H1 (cell line): ENCODE measurements around the gene CMTM2. TPM values are rescaled to one million over a fixed set of nuclear protein-coding genes. Genes with fewer than 3 reads are reported as not detected.

Source experiments
- CTCF ChIA-PET: fragments of 300-600 bp; sonication (Branson Sonifier 250); formaldehyde crosslinking; loops from one replicate; lab custom pipeline; 2021; ENCODE audit not compliant: partially characterized antibody; lab: Charles Lee
- POLR2A ChIA-PET: fragments of 300-600 bp; sonication (Branson Sonifier 250); formaldehyde crosslinking; loops from one replicate; lab custom pipeline; 2021; ENCODE audit warnings: inconsistent platforms; ENCODE audit not compliant: partially characterized antibody; lab: Charles Lee
- DNase-seq, 2 experiments: peaks; one replicate each; pipeline versions ENCODE4 v3.0.0 to v3.0.0-alpha.2; 2010 to 2022; ENCODE audit warnings: low spot score in 2 of 2, low read depth in 1 of 2, mixed read lengths in 1 of 2
- FAIRE-seq: peaks from 2 replicates; lab custom pipeline; 2011; peaks lifted over from hg19 to GRCh38; lab: Jason Lieb, UNC
- H2AFZ ChIP-seq: 2 replicates; pipeline ENCODE4 v1.8.1; 2012; ENCODE audit warnings: low read length, inconsistent platforms
- H2AK5ac ChIP-seq: 2 replicates; pipeline ENCODE4 v1.6.1; 2013; ENCODE audit warnings: low read depth, low read length
- H2BK120ac ChIP-seq: replicated peaks from 2 replicates; pipeline ENCODE3; 2013; ENCODE audit warnings: low read depth, low read length, inconsistent platforms
- H2BK12ac ChIP-seq: 2 replicates; pipeline ENCODE4 v1.6.1; 2013; ENCODE audit warnings: low read depth, low read length
- H2BK15ac ChIP-seq: 2 replicates; pipeline ENCODE4 v1.6.1; 2013; ENCODE audit warnings: low read length
- H2BK20ac ChIP-seq: 2 replicates; pipeline ENCODE4 v1.6.1; 2013; ENCODE audit warnings: low read length
- H2BK5ac ChIP-seq: 2 replicates; pipeline ENCODE4 v1.6.1; 2013; ENCODE audit warnings: low read depth, low read length
- H3K14ac ChIP-seq: 2 replicates; pipeline ENCODE4 v1.6.1; 2013; ENCODE audit warnings: inconsistent platforms; ENCODE audit not compliant: insufficient read length
- H3K18ac ChIP-seq: 2 replicates; pipeline ENCODE4 v1.6.1; 2013; ENCODE audit warnings: low read length; ENCODE audit errors: extremely low read depth
- H3K23ac ChIP-seq: 2 replicates; pipeline ENCODE4 v1.6.1; 2013; ENCODE audit warnings: inconsistent platforms; ENCODE audit not compliant: insufficient read length
- H3K23me2 ChIP-seq: 2 replicates; pipeline ENCODE4 v1.6.1; 2013; ENCODE audit warnings: low read depth, low read length
- H3K27ac ChIP-seq: 2 replicates; pipeline ENCODE4 v1.6.1; 2011; ENCODE audit warnings: low read depth, low read length, inconsistent platforms
- H3K27me3 ChIP-seq, 4 experiments: replicated peaks in 1 of 4; 1 replicate in 1 of 4; 2 replicates in 3 of 4; pipeline versions ENCODE4 v1.6.1 to v1.8.1; 2011 to 2013; ENCODE audit warnings: low read length in 3 of 4, mild to moderate bottlenecking in 3 of 4, inconsistent platforms in 2 of 4, mixed read lengths in 2 of 4, moderate library complexity in 1 of 4; ENCODE audit not compliant: control insufficient read depth in 3 of 4, insufficient read depth in 3 of 4; ENCODE audit errors: extremely low read depth in 1 of 4
- H3K36me3 ChIP-seq, 4 experiments: 2 replicates each; pipeline versions ENCODE4 v1.6.1 to v1.8.1; 2011 to 2013; ENCODE audit warnings: mild to moderate bottlenecking in 4 of 4, low read length in 3 of 4, moderate library complexity in 2 of 4, control low read depth in 1 of 4, inconsistent platforms in 1 of 4; ENCODE audit not compliant: insufficient read depth in 4 of 4, control insufficient read depth in 2 of 4
- H3K4ac ChIP-seq: replicated peaks from 2 replicates; pipeline ENCODE3; 2013; ENCODE audit warnings: low read length, low read depth, mixed read lengths, inconsistent platforms; ENCODE audit not compliant: insufficient read length
- H3K4me1 ChIP-seq, 4 experiments: replicated peaks in 1 of 4; 1 replicate in 1 of 4; 2 replicates in 3 of 4; pipeline versions ENCODE4 v1.6.1 to v1.8.1; 2011 to 2013; ENCODE audit warnings: low read length in 3 of 4, inconsistent platforms in 2 of 4, mixed read lengths in 1 of 4; ENCODE audit not compliant: insufficient read depth in 4 of 4, control insufficient read depth in 3 of 4
- H3K4me2 ChIP-seq, 2 experiments: 2 replicates each; pipeline versions ENCODE4 v1.6.1 to v1.8.1; 2011 to 2013; ENCODE audit warnings: low read depth in 2 of 2, low read length in 2 of 2, control low read depth in 1 of 2, inconsistent platforms in 1 of 2, mild to moderate bottlenecking in 1 of 2; ENCODE audit not compliant: insufficient read depth in 1 of 2
- H3K4me3 ChIP-seq, 4 experiments: fragments of 200-600, 300-600 bp in 1 of 4; sonication (generic), shearing (Covaris generic), sonication (Bioruptor Twin) in 1 of 4; 2 replicates each; pipeline versions ENCODE4 v1.5.1 to v1.8.1; 2011 to 2016; ENCODE audit warnings: low read length in 4 of 4, low read depth in 3 of 4, control low read depth in 2 of 4, inconsistent platforms in 2 of 4, mild to moderate bottlenecking in 2 of 4, mixed read lengths in 1 of 4, moderate library complexity in 1 of 4; ENCODE audit not compliant: insufficient read depth in 2 of 4; ENCODE audit errors: extremely low read depth in 1 of 4
- H3K56ac ChIP-seq: replicated peaks from 2 replicates; pipeline ENCODE3; 2013; ENCODE audit warnings: low read depth, mild to moderate bottlenecking, mixed read lengths, low read length, inconsistent platforms; ENCODE audit not compliant: insufficient read length
- H3K79me1 ChIP-seq: 2 replicates; pipeline ENCODE4 v1.6.1; 2013; ENCODE audit warnings: low read depth, low read length, control low read depth
- H3K79me2 ChIP-seq, 2 experiments: 2 replicates each; pipeline versions ENCODE4 v1.6.1 to v1.8.1; 2012 to 2013; ENCODE audit warnings: low read length in 2 of 2, mild to moderate bottlenecking in 2 of 2, inconsistent platforms in 1 of 2; ENCODE audit not compliant: insufficient read depth in 2 of 2, control insufficient read depth in 1 of 2
- H3K9ac ChIP-seq, 4 experiments: replicated peaks in 1 of 4; 1 replicate in 1 of 4; 2 replicates in 3 of 4; pipeline versions ENCODE4 v1.6.1 to v1.8.1; 2011 to 2013; ENCODE audit warnings: low read depth in 3 of 4, low read length in 3 of 4, control low read depth in 2 of 4, mild to moderate bottlenecking in 2 of 4, moderate library complexity in 2 of 4, inconsistent platforms in 1 of 4; ENCODE audit errors: extremely low read depth in 1 of 4
- H3K9me3 ChIP-seq, 2 experiments: 2 replicates each; pipeline versions ENCODE4 v1.6.1 to v1.8.1; 2012 to 2013; ENCODE audit warnings: mild to moderate bottlenecking in 2 of 2, moderate library complexity in 2 of 2, control low read depth in 1 of 2, inconsistent platforms in 1 of 2, low read depth in 1 of 2, low read length in 1 of 2, mixed read lengths in 1 of 2; ENCODE audit not compliant: insufficient read depth in 2 of 2
- H4K20me1 ChIP-seq, 2 experiments: replicated peaks in 1 of 2; 2 replicates each; pipeline versions ENCODE3 to v1.8.1; 2011 to 2013; ENCODE audit warnings: inconsistent platforms in 2 of 2, low read length in 2 of 2, mild to moderate bottlenecking in 1 of 2; ENCODE audit not compliant: insufficient read depth in 2 of 2, control insufficient read depth in 1 of 2
- H4K5ac ChIP-seq: 2 replicates; pipeline ENCODE4 v1.6.1; 2013; ENCODE audit warnings: low read length, low read depth, mixed read lengths, inconsistent platforms; ENCODE audit not compliant: insufficient read length
- H4K8ac ChIP-seq: 2 replicates; pipeline ENCODE4 v1.8.0; 2013; ENCODE audit warnings: mild to moderate bottlenecking, moderate library complexity, low read length, inconsistent platforms; ENCODE audit not compliant: insufficient read depth; ENCODE audit errors: extremely low read depth
- H4K91ac ChIP-seq: replicated peaks from 2 replicates; pipeline ENCODE3; 2013; ENCODE audit warnings: low read length, mixed read lengths, inconsistent platforms; ENCODE audit not compliant: insufficient read length
- CHD1 ChIP-seq: IDR thresholded peaks from 2 replicates; pipeline ENCODE4 v1.6.1; 2012; ENCODE audit warnings: low read depth, low read length, improper control_type of control experiment
- HDAC6 ChIP-seq: IDR thresholded peaks from one replicate; pipeline ENCODE4 v1.7.1; 2012; ENCODE audit warnings: low read depth, mild to moderate bottlenecking, inconsistent platforms, low read length, moderate library complexity
- JUND ChIP-seq: IDR thresholded peaks from 2 replicates; pipeline ENCODE4 v1.6.1; 2011; ENCODE audit warnings: mild to moderate bottlenecking, improper control_type of control experiment, low read length
- NANOG ChIP-seq: IDR thresholded peaks from 2 replicates; pipeline ENCODE4 v1.6.1; 2011; ENCODE audit warnings: low read length, low read depth, mild to moderate bottlenecking, inconsistent platforms; ENCODE audit not compliant: insufficient read depth, poor library complexity, severe bottlenecking
- RAD21 ChIP-seq, 2 experiments: IDR thresholded peaks in 1 of 2; conservative IDR thresholded peaks in 1 of 2; 2 replicates each; pipeline ENCODE4 v1.6.1; 2011; ENCODE audit warnings: low read depth in 2 of 2, low read length in 2 of 2, improper control_type of control experiment in 1 of 2, inconsistent platforms in 1 of 2, mild to moderate bottlenecking in 1 of 2, moderate library complexity in 1 of 2
- RFX5 ChIP-seq: IDR thresholded peaks from 2 replicates; pipeline ENCODE4 v1.6.1; 2011; ENCODE audit warnings: low read depth, low read length, improper control_type of control experiment, borderline replicate concordance
- SAP30 ChIP-seq: fragments of 300-600 bp; sonication (generic); IDR thresholded peaks from 2 replicates; pipeline ENCODE4 v1.7.1; 2012; ENCODE audit warnings: low read length, moderate library complexity, mild to moderate bottlenecking, inconsistent platforms; ENCODE audit not compliant: insufficient read depth, insufficient replicate concordance
- SP1 ChIP-seq: IDR thresholded peaks from 2 replicates; pipeline ENCODE4 v1.6.1; 2011; ENCODE audit warnings: low read depth, low read length
- SP2 ChIP-seq: IDR thresholded peaks from 2 replicates; pipeline ENCODE4 v1.6.1; 2012; ENCODE audit warnings: mild to moderate bottlenecking, low read length, inconsistent platforms
- WGBS, 2 experiments: shearing (Covaris generic) in 1 of 2; methylation state at CpG; one replicate each; pipeline versions ENCODE4 v1.1.6 to v1.1.7; 2013 to 2015; ENCODE audit warnings: low lambda C conversion rate in 2 of 2, mixed read lengths in 2 of 2, inconsistent platforms in 1 of 2, low coverage in 1 of 2, missing lambda C conversion rate in 1 of 2; ENCODE audit not compliant: insufficient replicate concordance in 2 of 2, insufficient coverage in 1 of 2, insufficient read length in 1 of 2; ENCODE audit errors: extremely low coverage in 1 of 2, missing lambda C conversion rate in 1 of 2; 5-methylcytosine and 5-hydroxymethylcytosine counted together
- polyA plus RNA-seq, 7 experiments: library from polyadenylated mRNA; depleted of rRNA in 3 of 7; stranded (reverse) in 5 of 7; unstranded in 2 of 7; fragments of >200 nt in 5 of 7; fragments of 200-250 nt in 2 of 7; gene quantifications; 1 replicate in 5 of 7; 2 replicates in 1 of 7; 4 replicates in 1 of 7; pipeline versions ENCODE4 v1.2.1 to v1.2.3, GENCODE V29; 2011 to 2013; ENCODE audit warnings: missing spikeins in 2 of 7, mixed read lengths in 2 of 7
- total RNA-seq: library from RNA; stranded (reverse); fragmentation: NEBNext Ultra II Directional; extraction: Animal tissue kit (Norgen Biotek cat#: 25700); gene quantifications from 2 replicates; pipeline ENCODE4 v1.2.1, GENCODE V29; 2021
- TF ChIP-seq, protein P1 (sequence below): IDR thresholded peaks from 2 replicates; pipeline ENCODE4 v1.6.1; 2011; ENCODE audit warnings: low read depth, mild to moderate bottlenecking, low read length; ENCODE audit not compliant: insufficient read depth
- TF ChIP-seq, protein P2 (sequence below): IDR thresholded peaks from 2 replicates; pipeline ENCODE4 v1.6.1; 2012; ENCODE audit warnings: low read length, inconsistent platforms

The CMTM2 gene
- total and polyA plus RNA-seq, 2 of the 8 experiments (the other 6 are each of a cell fraction or from before 2014, with no cell fraction given): not detected

DNA sequence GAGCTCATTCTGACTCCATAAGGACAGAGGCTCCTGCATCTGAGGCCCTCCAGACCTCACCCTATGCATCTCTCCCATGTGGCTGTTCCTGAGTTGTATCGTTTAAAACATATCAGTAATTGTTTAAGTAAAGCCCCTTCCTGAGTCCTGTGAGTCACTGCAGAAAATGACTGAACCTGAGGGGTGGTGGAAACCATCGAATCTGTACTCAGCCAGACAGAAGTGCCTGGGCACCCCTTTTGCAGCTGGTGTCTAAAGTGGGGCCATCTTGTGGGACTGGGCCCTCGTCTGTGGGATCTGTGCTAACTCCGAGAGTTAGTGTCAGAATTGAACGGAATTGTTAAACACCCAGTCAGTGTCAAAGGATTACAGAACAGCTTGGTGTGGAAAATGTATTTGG is 50.6 kb downstream of the CMTM2 start:
- Histone ChIP-seq H3K4me3 (no peak overlapping the region), H2AFZ (no peak overlapping the region), H3K79me1 (no peaks in the 10 kb centered on the region), H4K91ac (no peak overlapping the region), H2BK15ac (no peak overlapping the region), H4K20me1 (no peaks in the 10 kb centered on the region), H3K4me1 (no peaks in the 10 kb centered on the region; a peak in 1 of 7 replicates), H4K8ac (no peak overlapping the region), H3K4me2 (no peak overlapping the region), H2AK5ac (no peak overlapping the region), H2BK5ac (no peak overlapping the region), H3K56ac (no peak overlapping the region), H3K27ac (no peak overlapping the region), H3K79me2 (no peaks in the 10 kb centered on the region), H4K5ac (no peak overlapping the region), H3K9ac (no peak overlapping the region), H3K18ac (no peak overlapping the region), H2BK12ac (no peak overlapping the region), H3K23me2 (no peaks in the 10 kb centered on the region), H3K23ac (no peak overlapping the region), H3K4ac (no peak overlapping the region), H2BK120ac (no peak overlapping the region), H2BK20ac (no peak overlapping the region), H3K14ac (no peak overlapping the region), H3K36me3 (0 out of 8 replicates have a peak, but pooled peaks cover 0 to 4% (median 0%) of the 10 kb centered on the region in 4 experiments), H3K9me3 (peaks cover 0 to 5% of the 10 kb centered on the region in 2 experiments; a peak in 1 of 4 replicates), H3K27me3 (no peaks in the 10 kb centered on the region)
- CTCF ChIA-PET: interaction anchor here (0.5 to 2.0 kb wide), 5 partner anchors 21 to 243 kb away, joined by 3 to 7 read pairs (median 3); no protein-coding TSS in a partner anchor
- DNase-seq (no peak), FAIRE-seq (no peak)
- 90% methylated on average over 5 of the region's 5 CpGs; no CpG with 5 or more reads in 1 of the 2 experiments for WGBS, 2 experiments
- POLR2A ChIA-PET: interaction anchor here (1.1 kb wide), 1 partner anchor 26 kb away, joined by 3 read pairs; no protein-coding TSS in a partner anchor
- TF ChIP-seq SAP30 (no peak), CHD1 (no peak), RFX5 (no peak), SP2 (no peak), NANOG (no peak), RAD21 (IDR thresholded peaks at IDR 0.05 in 1 of 2, conservative IDR thresholded peaks at IDR 0.05 in 1 of 2; ENCODE audit: low read depth in 2 of 2, low read length in 2 of 2) (no peak), HDAC6 (no peak), JUND (no peak), SP1 (no peak)
- TF ChIP-seq, protein P1, sequence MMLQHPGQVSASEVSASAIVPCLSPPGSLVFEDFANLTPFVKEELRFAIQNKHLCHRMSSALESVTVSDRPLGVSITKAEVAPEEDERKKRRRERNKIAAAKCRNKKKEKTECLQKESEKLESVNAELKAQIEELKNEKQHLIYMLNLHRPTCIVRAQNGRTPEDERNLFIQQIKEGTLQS: no peak
- TF ChIP-seq, protein P2, sequence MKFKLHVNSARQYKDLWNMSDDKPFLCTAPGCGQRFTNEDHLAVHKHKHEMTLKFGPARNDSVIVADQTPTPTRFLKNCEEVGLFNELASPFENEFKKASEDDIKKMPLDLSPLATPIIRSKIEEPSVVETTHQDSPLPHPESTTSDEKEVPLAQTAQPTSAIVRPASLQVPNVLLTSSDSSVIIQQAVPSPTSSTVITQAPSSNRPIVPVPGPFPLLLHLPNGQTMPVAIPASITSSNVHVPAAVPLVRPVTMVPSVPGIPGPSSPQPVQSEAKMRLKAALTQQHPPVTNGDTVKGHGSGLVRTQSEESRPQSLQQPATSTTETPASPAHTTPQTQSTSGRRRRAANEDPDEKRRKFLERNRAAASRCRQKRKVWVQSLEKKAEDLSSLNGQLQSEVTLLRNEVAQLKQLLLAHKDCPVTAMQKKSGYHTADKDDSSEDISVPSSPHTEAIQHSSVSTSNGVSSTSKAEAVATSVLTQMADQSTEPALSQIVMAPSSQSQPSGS: no peak
